NT2/D1 (cell line): ENCODE data around the gene PCGF1.

ENCODE experiments used
- DNase-seq: peaks from one replicate; pipeline ENCODE4 v3.0.0-alpha.2; 2011; ENCODE audit warnings: low read depth, low spot score
- H3K27me3 ChIP-seq: 2 replicates; pipeline ENCODE4 v1.6.0; 2011; ENCODE audit warnings: mild to moderate bottlenecking; ENCODE audit not compliant: insufficient read length, insufficient read depth
- H3K36me3 ChIP-seq: 2 replicates; pipeline ENCODE4 v1.6.1; 2011; ENCODE audit warnings: mild to moderate bottlenecking, low read length, mixed read lengths; ENCODE audit not compliant: insufficient read depth, insufficient read length
- H3K4me1 ChIP-seq: 2 replicates; pipeline ENCODE4 v1.5.1; 2011; ENCODE audit not compliant: insufficient read depth, insufficient read length
- H3K4me3 ChIP-seq: 2 replicates; pipeline ENCODE4 v1.5.1; 2011; ENCODE audit warnings: low read depth; ENCODE audit not compliant: insufficient read length
- H3K9ac ChIP-seq: 2 replicates; pipeline ENCODE4 v1.6.0; 2011; ENCODE audit warnings: low read depth; ENCODE audit not compliant: insufficient read length
- H3K9me3 ChIP-seq: 2 replicates; pipeline ENCODE4 v1.5.1; 2011; ENCODE audit warnings: mild to moderate bottlenecking, low read length; ENCODE audit not compliant: insufficient read depth
- SUZ12 ChIP-seq: IDR thresholded peaks from 2 replicates; pipeline ENCODE4 v1.6.1; 2011; ENCODE audit not compliant: insufficient read length, insufficient read depth; ENCODE audit errors: extremely low read depth
- YY1 ChIP-seq: IDR thresholded peaks from 2 replicates; pipeline ENCODE4 v1.6.1; 2011; ENCODE audit not compliant: insufficient read length, insufficient read depth
- ZNF274 ChIP-seq: IDR thresholded peaks from 2 replicates; pipeline ENCODE4 v1.6.1; 2011; ENCODE audit warnings: mild to moderate bottlenecking, low read depth, low read length

Gene PCGF1

GRCh38 chr2:74528600-74529356 is 21.3 kb upstream of the PCGF1 start:
- H3K4me1 ChIP-seq = no peaks in the 10 kb centered on the region
- TF ChIP-seq SUZ12 (no peak), ZNF274 (no peak), YY1 (no peak)
- peak overlapping the region; percentile 100 for H3K9ac ChIP-seq
- H3K4me3 ChIP-seq = peak overlapping the region; percentile 99
- no peaks in the 10 kb centered on the region for H3K27me3 ChIP-seq
- no peak for DNase-seq
- H3K9me3 ChIP-seq = no peaks in the 10 kb centered on the region
- peaks cover 68% of the 10 kb centered on the region for H3K36me3 ChIP-seq

GRCh38 chr2:74527741-74528140 is 20.2 kb upstream of the PCGF1 start:
- H3K9ac ChIP-seq = no peak overlapping the region
- no peak for DNase-seq
- no peaks in the 10 kb centered on the region for H3K4me1 ChIP-seq
- H3K36me3 ChIP-seq = peaks cover 58% of the 10 kb centered on the region
- H3K4me3 ChIP-seq = no peak overlapping the region
- no peaks in the 10 kb centered on the region for H3K9me3 ChIP-seq
- no peaks in the 10 kb centered on the region for H3K27me3 ChIP-seq
- TF ChIP-seq ZNF274 (no peak), YY1 (no peak), SUZ12 (no peak)

GRCh38 chr2:74526649-74527230 is 19.2 kb upstream of the PCGF1 start:
- H3K9me3 ChIP-seq = no peaks in the 10 kb centered on the region
- H3K4me1 ChIP-seq = no peaks in the 10 kb centered on the region
- H3K27me3 ChIP-seq = no peaks in the 10 kb centered on the region
- no peak overlapping the region for H3K9ac ChIP-seq
- H3K36me3 ChIP-seq = peaks cover 51% of the 10 kb centered on the region
- no peak for TF ChIP-seq SUZ12
- no peak for TF ChIP-seq YY1
- no peak overlapping the region for H3K4me3 ChIP-seq
- no peak for DNase-seq

GRCh38 chr2:74525717-74526648 is 18.5 kb upstream of the PCGF1 start, which contains the start of gene DQX1:
Gene DQX1, minus strand, starts transcription at chr2:74526231. Its CDS starts 502 bp downstream, at chr2:74525729.
- Histone ChIP-seq H3K9me3 (no peaks in the 10 kb centered on the region), H3K4me1 (no peaks in the 10 kb centered on the region), H3K27me3 (no peaks in the 10 kb centered on the region), H3K9ac (no peak within 1 kb of the TSS), H3K4me3 (no peak within 1 kb of the TSS), H3K36me3 (peaks cover 44% of the 10 kb centered on the region)
- DNase-seq = no peak
- TF ChIP-seq SUZ12 (no peak), YY1 (no peak), ZNF274 (no peak)

- no peaks in the 10 kb centered on the region for H3K4me1 ChIP-seq
- peaks cover 41% of the 10 kb centered on the region for H3K36me3 ChIP-seq
- TF ChIP-seq SUZ12 (no peak), YY1 (no peak), ZNF274 (no peak)
- no peaks in the 10 kb centered on the region for H3K27me3 ChIP-seq
- H3K9ac ChIP-seq = no peak overlapping the region
- no peaks in the 10 kb centered on the region for H3K9me3 ChIP-seq
- no peak overlapping the region for H3K4me3 ChIP-seq
- DNase-seq = no peak
These were observed 17.6 kb upstream of the PCGF1 start for GRCh38 chr2:74524955-74525716.

- H3K36me3 ChIP-seq = peaks cover 41% of the 10 kb centered on the region
- DNase-seq = no peak
- TF ChIP-seq SUZ12 (no peak), ZNF274 (no peak), YY1 (no peak)
- H3K9ac ChIP-seq = no peak overlapping the region
- H3K4me3 ChIP-seq = no peak overlapping the region
- H3K27me3 ChIP-seq = peaks cover 7% of the 10 kb centered on the region
- H3K9me3 ChIP-seq = no peaks in the 10 kb centered on the region
- H3K4me1 ChIP-seq = no peaks in the 10 kb centered on the region
These were observed 16.5 kb upstream of the PCGF1 start for GRCh38 chr2:74524005-74524404.
